ENCODE data around the gene CCNQ. TPM values are rescaled to one million over a fixed set of nuclear protein-coding genes. Genes with fewer than 3 reads are reported as not detected.

CCNQ gene
- total and polyA plus RNA-seq, 10 of the 15 experiments (the other 5 are each of a cell fraction or from before 2014, with no cell fraction given): 0.45 to 36.2 (median 18.2) TPM

GRCh38 chrX:153608376-153608775 is 9.4 kb upstream of the CCNQ start:
- TF ChIP-seq BHLHE40 (IDR thresholded peaks at IDR 0.05; ENCODE audit: borderline replicate concordance in 1 of 2, low read depth in 2 of 2, low read length in 1 of 2) (peak; percentile 69 to 83; a peak in 3 of 4 replicates), EGR1 (IDR thresholded peaks at IDR 0.05; ENCODE audit: borderline replicate concordance in 1 of 2, low read depth in 2 of 2, low read length in 2 of 2) (no peak; a peak in 1 of 3 replicates), MYB (IDR thresholded peaks at IDR 0.05; ENCODE audit: borderline replicate concordance, low read depth, low read length) (no peak), RAD51 (IDR thresholded peaks at IDR 0.05) (peak; percentile 72), DPF2 (IDR thresholded peaks at IDR 0.05) (no peak), PKNOX1 (IDR thresholded peaks at IDR 0.05) (peak; percentile 26; the same call in 1 of the 2 replicates), HDAC2 (IDR thresholded peaks at IDR 0.05) (no peak)
- Histone ChIP-seq H3K4me2 (ENCODE audit: control insufficient read depth, insufficient read depth) (no peak overlapping the region), H3K36me3 (ENCODE audit: control insufficient read depth in 2 of 2, insufficient read depth in 2 of 2, low read length in 1 of 2) (no peaks in the 10 kb centered on the region), H3K27me3 (replicated peaks in 1 of 2; ENCODE audit: control insufficient read depth in 2 of 2, insufficient read depth in 2 of 2, low read length in 1 of 2) (no peaks in the 10 kb centered on the region; a peak in 2 of 4 replicates), H3K79me2 (ENCODE audit: control insufficient read depth, insufficient read depth, low read length) (no peaks in the 10 kb centered on the region), H4K20me1 (ENCODE audit: control insufficient read depth, insufficient read depth) (no peaks in the 10 kb centered on the region), H2AFZ (ENCODE audit: control insufficient read depth, low read depth, low read length) (no peak overlapping the region), H3K9ac (ENCODE audit: control insufficient read depth, insufficient read depth, low read length) (no peak overlapping the region), H3K4me3 (no peak overlapping the region), H3K9me3 (replicated peaks; ENCODE audit: control insufficient read depth, insufficient read depth, low read length) (no peaks in the 10 kb centered on the region; the same call in 2 of the 3 replicates), H3K27ac (ENCODE audit: control insufficient read depth, insufficient read depth) (no peak overlapping the region), H3K4me1 (ENCODE audit: control insufficient read depth, insufficient read depth, low read length) (peaks cover 3% of the 10 kb centered on the region)
- ChIA-PET CTCF (interaction anchor here (1.0 to 2.4 kb wide), 4 partner anchors 9 to 242 kb away, joined by 3 to 18 read pairs (median 6); partner anchors contain the start of gene CCNQ), SMC1A (ENCODE audit: uncharacterized antibody, unreplicated experiment) (interaction anchor here (0.7 kb wide), 1 partner anchor 9 kb away, joined by 3 read pairs; no protein-coding TSS in a partner anchor), POLR2A (no interaction called here), RAD21 (ENCODE audit: unreplicated experiment) (interaction anchor here (0.6 kb wide), 1 partner anchor 59 kb away, joined by 3 read pairs; no protein-coding TSS in a partner anchor)
- ATAC-seq (peak; percentile 35; the same call in 1 of the 3 replicates), DNase-seq (ENCODE audit: low read depth, low spot score) (no peak), FAIRE-seq (no peak)
- in situ Hi-C loops (cut with MboI): loop anchor here (10.0 kb wide), 1 partner anchor 106 kb away; no protein-coding TSS in a partner anchor
- BruUV-seq (replicated peaks): no TSS peak
- intact Hi-C loops (cut with micrococcal nuclease; ENCODE audit: unreplicated experiment): no loop called here
- WGBS (ENCODE audit: insufficient coverage, insufficient replicate concordance, low lambda C conversion rate, missing lambda C conversion rate): 33% methylated on average over 2 of the region's 2 CpGs

All from GM12878 (cell line).